B cell (primary cell): ENCODE data around the gene MAPKBP1. TPM values are rescaled to one million over a fixed set of nuclear protein-coding genes. Genes with fewer than 3 reads are reported as not detected.

ENCODE experiments used
- ATAC-seq: fragments of 200-7000 bp; cut with Tn5 transposase; one replicate; pipeline ENCODE4 v1.10.0; 2021; ENCODE audit warnings: low read depth, mild to moderate bottlenecking, moderate number of reproducible peaks, moderate library complexity
- CTCF ChIA-PET: fragments of 350-600 bp; sonication (Branson Sonifier 250); formaldehyde crosslinking; loops from one replicate; lab custom pipeline; 2021; ENCODE audit warnings: antibody characterized with exemption, inconsistent platforms; lab: Charles Lee
- POLR2A ChIA-PET: fragments of 350-600 bp; sonication (Branson Sonifier 250); formaldehyde crosslinking; loops from one replicate; lab custom pipeline; 2021; ENCODE audit warnings: antibody characterized with exemption; lab: Charles Lee
- DNase-seq: peaks from one replicate; pipeline ENCODE4 v3.0.0; 2013
- H2AFZ ChIP-seq: 2 replicates; pipeline ENCODE4 v1.6.1; 2012; ENCODE audit warnings: mild to moderate bottlenecking, low read depth, low read length; ENCODE audit not compliant: insufficient read depth, poor library complexity, severe bottlenecking
- H3K27ac ChIP-seq, 2 donors: 1 replicate in 1 of 2; 2 replicates in 1 of 2; pipeline ENCODE4 v1.5.1; 2012 to 2013; ENCODE audit warnings: low read length in 2 of 2, mild to moderate bottlenecking in 2 of 2, moderate library complexity in 1 of 2
- H3K27me3 ChIP-seq, 4 experiments: fragments of 200-600 bp in 1 of 4; sonication (generic) in 1 of 4; replicated peaks in 1 of 4; 1 replicate in 2 of 4; 2 replicates in 2 of 4; pipeline versions ENCODE4 v1.6.1 to v1.7.0; 2013 to 2016; ENCODE audit warnings: low read length in 3 of 4, mild to moderate bottlenecking in 2 of 4, mixed read lengths in 1 of 4, moderate library complexity in 1 of 4; ENCODE audit not compliant: insufficient read depth in 4 of 4, control insufficient read depth in 3 of 4; ENCODE audit errors: control extremely low read depth in 1 of 4
- H3K36me3 ChIP-seq, 2 experiments: replicated peaks in 1 of 2; 1 replicate in 1 of 2; 2 replicates in 1 of 2; pipeline versions ENCODE4 v1.6.1 to v1.7.1; 2013; ENCODE audit warnings: low read length in 1 of 2; ENCODE audit not compliant: insufficient read depth in 2 of 2, control insufficient read depth in 1 of 2; ENCODE audit errors: control extremely low read depth in 1 of 2, extremely low read depth in 1 of 2
- H3K4me1 ChIP-seq, 2 donors: fragments of 200-600 bp in 1 of 2; sonication (generic) in 1 of 2; 1 replicate in 1 of 2; 2 replicates in 1 of 2; pipeline versions ENCODE4 v1.5.1 to v1.6.1; 2013 to 2017; ENCODE audit warnings: low read length in 2 of 2; ENCODE audit not compliant: control insufficient read depth in 2 of 2, insufficient read depth in 2 of 2
- H3K4me2 ChIP-seq: replicated peaks from 2 replicates; pipeline ENCODE3; 2012; ENCODE audit warnings: mild to moderate bottlenecking, low read depth, low read length; ENCODE audit not compliant: poor library complexity, severe bottlenecking
- H3K4me3 ChIP-seq, 5 experiments: fragments of 200-600 bp in 1 of 5; sonication (generic) in 1 of 5; 1 replicate in 3 of 5; 2 replicates in 2 of 5; pipeline versions ENCODE4 v1.5.1 to v1.7.0; 2011 to 2016; ENCODE audit warnings: low read length in 4 of 5, mild to moderate bottlenecking in 4 of 5, low read depth in 2 of 5, control low read depth in 1 of 5, moderate library complexity in 1 of 5; ENCODE audit not compliant: insufficient read depth in 1 of 5; ENCODE audit errors: control extremely low read depth in 1 of 5, extremely low read depth in 1 of 5
- H3K79me2 ChIP-seq: fragments of 200-600 bp; sonication (generic); one replicate; pipeline ENCODE4 v1.6.0; 2016; ENCODE audit warnings: low read length; ENCODE audit not compliant: control insufficient read depth, insufficient read depth
- H3K9ac ChIP-seq: fragments of 200-600 bp; sonication (generic); 2 replicates; pipeline ENCODE4 v1.6.1; 2017; ENCODE audit warnings: mild to moderate bottlenecking, low read length, moderate library complexity
- H3K9me3 ChIP-seq, 3 donors: one replicate each; pipeline versions ENCODE4 v1.6.1 to v1.7.1; 2013; ENCODE audit warnings: low read length in 2 of 3; ENCODE audit not compliant: control insufficient read depth in 2 of 3, insufficient read depth in 1 of 3; ENCODE audit errors: control extremely low read depth in 1 of 3
- H4K20me1 ChIP-seq: 2 replicates; pipeline ENCODE4 v1.6.0; 2012; ENCODE audit warnings: mild to moderate bottlenecking, low read length; ENCODE audit not compliant: insufficient read depth, control insufficient read depth, poor library complexity, severe bottlenecking
- H3K27ac Mint-ChIP-seq: one replicate; pipeline ENCODE4 v1.8.0; 2021; ENCODE audit warnings: mixed read lengths
- H3K27me3 Mint-ChIP-seq: one replicate; pipeline ENCODE4 v1.8.0; 2021; ENCODE audit warnings: mixed read lengths
- H3K4me1 Mint-ChIP-seq: one replicate; pipeline ENCODE4 v1.8.0; 2021; ENCODE audit warnings: mixed read lengths
- H3K4me3 Mint-ChIP-seq: one replicate; pipeline ENCODE4 v1.8.0; 2021; ENCODE audit warnings: mixed read lengths
- H3K9me3 Mint-ChIP-seq: one replicate; pipeline ENCODE4 v1.8.0; 2022; ENCODE audit warnings: mixed read lengths; ENCODE audit not compliant: insufficient read depth
- CTCF ChIP-seq: fragments of 200-600 bp; IDR thresholded peaks from one replicate; pipeline ENCODE4 v1.8.0; 2022; ENCODE audit warnings: antibody characterized with exemption, mild to moderate bottlenecking
- EZH2 ChIP-seq: IDR thresholded peaks from 2 replicates; pipeline ENCODE4 v1.6.1; 2012; ENCODE audit warnings: borderline replicate concordance, low read depth, mild to moderate bottlenecking, moderate library complexity, low read length; ENCODE audit not compliant: insufficient read depth, poor library complexity, severe bottlenecking
- WGBS: methylation state at CpG from one replicate; pipeline ENCODE4 v1.1.5; 2013; ENCODE audit warnings: missing lambda C conversion rate; ENCODE audit not compliant: insufficient coverage; 5-methylcytosine and 5-hydroxymethylcytosine counted together
- intact Hi-C: fragments of 100-400 bp; cut with micrococcal nuclease; formaldehyde crosslinking; loops from one replicate; pipeline ENCODE4 v1.10.0; 2022
- polyA plus RNA-seq: library from polyadenylated mRNA; depleted of rRNA; stranded (reverse); fragments of >200 nt; gene quantifications from 2 replicates; pipeline ENCODE4 v1.2.3, GENCODE V29; 2012
- total RNA-seq, 2 donors: library from RNA; stranded (reverse); fragments of 120-200 nt in 1 of 2; gene quantifications; 1 replicate in 1 of 2; 2 replicates in 1 of 2; pipeline versions ENCODE4 v1.2.3 to v1.2.4, GENCODE V29; 2013 to 2022

The MAPKBP1 gene
- total and polyA plus RNA-seq, 2 donors (not counting 1 experiment from before 2014, with no cell fraction given) = 14.1 to 59.2 TPM

GRCh38 chr15:41854443-41854842, 80.2 kb downstream of the MAPKBP1 start:
- CTCF ChIA-PET = no interaction called here
- no peaks in the 10 kb centered on the region for H3K79me2 ChIP-seq
- H4K20me1 ChIP-seq = no peaks in the 10 kb centered on the region
- no peak overlapping the region for H3K27ac ChIP-seq
- POLR2A ChIA-PET = interaction anchor here (0.7 kb wide), 1 partner anchor 526 kb away, joined by 3 read pairs; no protein-coding TSS in a partner anchor
- no peak for TF ChIP-seq CTCF
- TF ChIP-seq EZH2 = no peak
- no peaks in the 10 kb centered on the region for H3K4me1 ChIP-seq
- H3K27me3 Mint-ChIP-seq = no peaks in the 10 kb centered on the region
- H3K4me3 Mint-ChIP-seq = no peak overlapping the region
- no peaks in the 10 kb centered on the region for H3K36me3 ChIP-seq
- 96% methylated on average over 9 of the region's 9 CpGs for WGBS
- H2AFZ ChIP-seq = no peak overlapping the region
- no peak for ATAC-seq
- intact Hi-C loops = no loop called here
- H3K27ac Mint-ChIP-seq = no peak overlapping the region
- DNase-seq = no peak
- H3K4me3 ChIP-seq = no peak overlapping the region
- H3K9ac ChIP-seq = no peak overlapping the region
- H3K4me1 Mint-ChIP-seq = peaks cover 2% of the 10 kb centered on the region
- H3K9me3 Mint-ChIP-seq = no peaks in the 10 kb centered on the region
- H3K9me3 ChIP-seq = no peaks in the 10 kb centered on the region
- H3K27me3 ChIP-seq = peaks cover 0 to 4% (median 0%) of the 10 kb centered on the region in 4 experiments
- H3K4me2 ChIP-seq = no peak overlapping the region

DNA sequence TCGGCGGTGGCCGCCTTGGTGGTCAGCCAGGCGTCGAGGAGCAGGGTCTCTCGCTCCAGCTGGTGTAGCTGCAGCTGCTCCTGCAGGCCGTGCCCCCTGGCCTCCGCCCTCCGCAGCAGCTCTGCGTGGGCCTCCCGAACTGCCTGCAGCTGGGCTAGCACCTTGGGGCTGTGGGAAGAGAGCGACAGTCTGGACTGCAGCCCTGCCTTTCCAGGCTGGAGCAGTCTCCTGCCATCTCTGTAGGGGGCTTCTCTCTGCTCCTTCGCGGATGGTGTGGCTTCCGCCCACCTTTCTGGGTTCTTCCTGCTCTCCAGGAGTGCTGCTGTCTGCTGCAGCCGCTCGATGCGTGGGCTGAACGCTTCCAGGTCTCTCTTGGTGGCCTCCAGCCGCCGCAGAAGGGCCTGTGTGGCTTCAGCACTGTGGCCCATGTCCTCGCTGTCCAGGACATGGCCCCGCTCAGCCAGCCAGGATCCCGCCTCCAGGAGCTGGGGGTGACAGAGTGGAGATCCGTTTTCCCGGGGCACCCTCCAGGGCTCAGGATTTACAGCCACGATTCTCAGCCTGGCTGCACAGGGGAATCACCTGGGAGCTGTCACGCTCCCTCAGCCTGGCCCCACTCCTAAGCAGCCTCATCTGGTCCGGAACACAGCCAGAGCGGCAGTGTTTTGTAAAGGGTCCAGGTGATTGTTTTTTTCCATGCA, 81.1 kb downstream of the MAPKBP1 start:
- TF ChIP-seq CTCF (no peak), EZH2 (no peak)
- Mint-ChIP-seq H3K9me3 (no peaks in the 10 kb centered on the region), H3K4me1 (peaks cover 2% of the 10 kb centered on the region), H3K4me3 (no peak overlapping the region), H3K27me3 (no peaks in the 10 kb centered on the region), H3K27ac (no peak overlapping the region)
- intact Hi-C loops = no loop called here
- Histone ChIP-seq H3K79me2 (no peaks in the 10 kb centered on the region), H3K4me1 (peaks cover 0 to 6% of the 10 kb centered on the region in 2 donors), H3K4me2 (no peak overlapping the region), H3K27ac (no peak overlapping the region), H3K4me3 (no peak overlapping the region), H3K27me3 (peaks cover 0 to 7% (median 0%) of the 10 kb centered on the region in 4 experiments), H3K9ac (no peak overlapping the region), H2AFZ (no peak overlapping the region), H4K20me1 (no peaks in the 10 kb centered on the region), H3K36me3 (no peaks in the 10 kb centered on the region), H3K9me3 (no peaks in the 10 kb centered on the region)
- CTCF ChIA-PET = no interaction called here
- WGBS = 92% methylated on average over 26 of the region's 30 CpGs
- POLR2A ChIA-PET = interaction anchor here (0.7 kb wide), 1 partner anchor 527 kb away, joined by 3 read pairs; no protein-coding TSS in a partner anchor
- ATAC-seq = no peak
- DNase-seq = no peak
